ENCODE data around the gene MGME1.

The MGME1 gene

DNA sequence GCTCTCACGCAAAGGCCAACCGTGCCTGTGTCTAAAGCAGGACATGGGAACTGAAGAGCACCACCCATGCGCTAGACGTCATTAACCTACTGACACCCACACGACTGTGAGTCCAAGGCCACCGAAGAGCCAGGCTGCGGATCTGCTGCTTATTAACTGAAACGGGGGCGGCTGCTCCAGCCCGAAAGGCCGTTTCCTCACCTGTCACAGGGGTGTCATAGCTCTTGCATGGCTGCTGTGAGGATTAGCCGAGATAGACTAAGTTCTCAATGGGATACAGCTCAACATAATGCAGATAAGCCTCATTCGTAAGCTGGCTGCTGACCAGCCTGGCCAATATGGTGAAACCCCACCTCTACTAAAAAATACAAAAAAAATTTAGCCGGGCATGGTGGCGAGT is 62.2 kb downstream of the MGME1 start:
- no peak for DNase-seq (ENCODE audit: low read depth)
- no peak overlapping the region for H3K4me3 ChIP-seq (ENCODE audit: low read depth, low read length)
- no peak for TF ChIP-seq CTCF (IDR thresholded peaks at IDR 0.05; ENCODE audit: insufficient read depth, low read depth, low read length, missing control alignments)

GRCh38 chr20:18031888-18032509 is 63.2 kb downstream of the MGME1 start:
- no peak for DNase-seq (ENCODE audit: low read depth)
- no peak overlapping the region for H3K4me3 ChIP-seq (ENCODE audit: low read depth, low read length)
- no peak for TF ChIP-seq CTCF (IDR thresholded peaks at IDR 0.05; ENCODE audit: insufficient read depth, low read depth, low read length, missing control alignments)

DNA sequence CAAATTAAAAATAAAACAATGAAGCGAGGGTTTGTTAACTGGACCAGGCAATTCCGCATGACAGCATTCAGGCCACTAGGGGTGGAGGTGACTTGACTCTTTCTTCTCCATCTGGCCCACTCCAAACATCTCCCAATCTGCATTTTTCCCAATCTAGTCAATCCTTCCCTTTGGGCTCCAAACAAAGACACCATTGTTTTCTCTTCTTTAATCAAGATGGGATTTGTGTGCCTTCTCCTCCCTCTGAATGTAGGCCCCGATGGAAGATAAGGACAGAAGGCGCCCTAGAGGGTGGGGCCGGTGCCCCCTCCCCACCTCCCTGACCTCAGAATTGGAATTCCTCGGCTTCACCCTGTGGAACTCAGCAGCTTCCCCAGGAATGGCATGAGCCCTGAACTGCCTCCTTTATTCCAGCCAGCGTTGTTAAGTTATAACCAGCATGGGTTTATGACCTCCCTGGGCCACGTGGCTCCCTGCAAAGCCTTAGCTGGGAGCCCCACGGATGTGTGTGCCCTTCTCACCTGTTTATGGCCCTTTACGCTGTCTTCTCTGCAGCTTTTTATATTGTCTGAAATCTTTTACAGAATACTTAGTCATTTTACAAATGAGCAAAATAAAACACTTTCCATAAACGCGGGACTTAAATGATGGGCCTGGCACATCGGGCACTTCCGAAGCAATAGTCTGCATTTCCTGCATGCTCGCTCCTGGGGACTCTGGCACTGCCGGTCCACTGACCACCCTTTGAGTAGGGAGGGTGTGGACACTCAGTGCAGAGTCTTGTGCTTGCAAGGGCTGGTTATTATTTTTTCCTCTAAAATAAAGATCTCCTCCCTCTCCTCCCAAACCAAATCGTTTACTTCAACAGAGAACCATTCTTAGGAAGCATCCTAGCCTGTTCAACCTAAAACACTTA is 64.4 kb downstream of the MGME1 start:
- DNase-seq (ENCODE audit: low read depth), result no peak
- no peak overlapping the region for H3K4me3 ChIP-seq (ENCODE audit: low read depth, low read length)
- no peak for TF ChIP-seq CTCF (IDR thresholded peaks at IDR 0.05; ENCODE audit: insufficient read depth, low read depth, low read length, missing control alignments)

DNA sequence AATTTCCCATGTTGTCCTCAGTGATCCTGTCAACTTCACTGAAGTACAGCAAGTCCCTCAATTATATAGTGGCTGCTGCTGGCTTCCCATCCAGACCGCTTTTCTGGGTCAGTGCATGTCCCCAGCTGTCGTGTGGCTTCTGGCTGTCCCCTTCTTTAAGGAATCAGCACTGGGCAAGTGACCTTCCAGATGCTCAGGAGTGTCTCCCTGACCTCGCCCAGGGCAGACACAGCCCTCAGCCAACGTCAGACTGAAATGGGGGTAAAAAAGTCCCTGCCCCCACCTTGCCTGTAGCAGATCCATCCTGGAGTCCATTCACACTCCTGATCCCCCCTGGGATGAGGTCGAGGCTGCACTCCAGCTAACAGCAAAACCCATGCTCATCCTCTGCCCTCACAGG is 65.2 kb downstream of the MGME1 start:
- TF ChIP-seq CTCF (IDR thresholded peaks at IDR 0.05; ENCODE audit: insufficient read depth, low read depth, low read length, missing control alignments), result no peak
- no peak for DNase-seq (ENCODE audit: low read depth)

GRCh38 chr20:18039063-18039462 is 70.2 kb downstream of the MGME1 start:
- H3K4me3 ChIP-seq (ENCODE audit: low read depth, low read length), result no peak overlapping the region
- TF ChIP-seq CTCF (IDR thresholded peaks at IDR 0.05; ENCODE audit: insufficient read depth, low read depth, low read length, missing control alignments), result no peak
- no peak for DNase-seq (ENCODE audit: low read depth)

More for the DNA sequence above, 65.2 kb downstream of the MGME1 start:
- H3K4me3 ChIP-seq (ENCODE audit: low read depth, low read length), result no peak overlapping the region

Measured in GM12865 (cell line).